GM12878 (cell line): ENCODE results near the gene UBE2O.

Source experiments
- CHD2 ChIP-seq: IDR thresholded peaks from 2 replicates; pipeline ENCODE4 v1.6.1; 2011; ENCODE audit warnings: low read depth, low read length, improper control_type of control experiment, borderline replicate concordance
- DPF2 ChIP-seq: fragments of 450-650 bp; IDR thresholded peaks from 2 replicates; pipeline ENCODE4 v1.6.1; 2017; ENCODE audit warnings: mild to moderate bottlenecking
- EED ChIP-seq: sonication (generic); IDR thresholded peaks from 2 replicates; pipeline ENCODE4 v1.6.1; 2016; ENCODE audit warnings: antibody characterized with exemption, low read depth
- EP300 ChIP-seq, 2 experiments: fragments of 150-350 bp in 1 of 2; IDR thresholded peaks; 2 replicates each; pipeline ENCODE4 v1.6.1; 2011 to 2012; ENCODE audit warnings: low read depth in 2 of 2, low read length in 2 of 2, borderline replicate concordance in 1 of 2, improper control_type of control experiment in 1 of 2, inconsistent platforms in 1 of 2; ENCODE audit not compliant: control insufficient read depth in 1 of 2
- EZH2 ChIP-seq: IDR thresholded peaks from 2 replicates; pipeline ENCODE4 v1.6.1; 2012; ENCODE audit warnings: low read depth, mild to moderate bottlenecking, control low read depth, inconsistent platforms, low read length, borderline replicate concordance; ENCODE audit not compliant: control insufficient read depth
- HDAC6 ChIP-seq: fragments of 200-600 bp; sonication (generic); IDR thresholded peaks from one replicate; pipeline ENCODE4 v1.8.0; 2017; ENCODE audit warnings: antibody characterized with exemption; ENCODE audit not compliant: unreplicated experiment
- TARDBP ChIP-seq: IDR thresholded peaks from 2 replicates; pipeline ENCODE4 v1.6.1; 2016; ENCODE audit warnings: borderline replicate concordance
- TF ChIP-seq, protein P1 (sequence below): fragments of 450-650 bp; IDR thresholded peaks from 2 replicates; pipeline ENCODE4 v1.6.1; 2017; ENCODE audit warnings: mild to moderate bottlenecking, moderate library complexity

DNA sequence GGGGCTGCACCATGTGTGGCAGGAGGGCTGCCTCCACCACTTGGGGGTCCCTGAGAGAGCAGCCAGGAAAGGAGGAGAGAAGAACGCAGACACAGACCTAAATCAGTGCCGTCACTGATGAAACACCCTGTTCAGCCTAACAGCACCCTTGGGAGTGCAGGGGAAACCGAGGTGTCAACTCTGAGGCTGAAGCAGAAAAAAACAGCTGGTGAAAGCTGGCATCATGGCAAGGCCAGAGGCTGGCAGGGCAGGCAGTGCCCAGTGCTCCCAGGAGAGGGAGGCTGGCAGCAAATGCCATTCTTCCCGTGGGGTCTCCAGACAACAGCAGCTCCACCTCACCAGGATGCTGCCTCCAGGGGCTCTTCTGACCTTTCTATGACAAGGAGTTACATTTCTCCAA is 45.4 kb downstream of the UBE2O start:
- no peak for TF ChIP-seq EP300 (IDR thresholded peaks at IDR 0.05; ENCODE audit: borderline replicate concordance in 1 of 2, control insufficient read depth in 1 of 2, low read depth in 2 of 2, low read length in 2 of 2)
- TF ChIP-seq EED, result no peak
- TF ChIP-seq, protein P1, sequence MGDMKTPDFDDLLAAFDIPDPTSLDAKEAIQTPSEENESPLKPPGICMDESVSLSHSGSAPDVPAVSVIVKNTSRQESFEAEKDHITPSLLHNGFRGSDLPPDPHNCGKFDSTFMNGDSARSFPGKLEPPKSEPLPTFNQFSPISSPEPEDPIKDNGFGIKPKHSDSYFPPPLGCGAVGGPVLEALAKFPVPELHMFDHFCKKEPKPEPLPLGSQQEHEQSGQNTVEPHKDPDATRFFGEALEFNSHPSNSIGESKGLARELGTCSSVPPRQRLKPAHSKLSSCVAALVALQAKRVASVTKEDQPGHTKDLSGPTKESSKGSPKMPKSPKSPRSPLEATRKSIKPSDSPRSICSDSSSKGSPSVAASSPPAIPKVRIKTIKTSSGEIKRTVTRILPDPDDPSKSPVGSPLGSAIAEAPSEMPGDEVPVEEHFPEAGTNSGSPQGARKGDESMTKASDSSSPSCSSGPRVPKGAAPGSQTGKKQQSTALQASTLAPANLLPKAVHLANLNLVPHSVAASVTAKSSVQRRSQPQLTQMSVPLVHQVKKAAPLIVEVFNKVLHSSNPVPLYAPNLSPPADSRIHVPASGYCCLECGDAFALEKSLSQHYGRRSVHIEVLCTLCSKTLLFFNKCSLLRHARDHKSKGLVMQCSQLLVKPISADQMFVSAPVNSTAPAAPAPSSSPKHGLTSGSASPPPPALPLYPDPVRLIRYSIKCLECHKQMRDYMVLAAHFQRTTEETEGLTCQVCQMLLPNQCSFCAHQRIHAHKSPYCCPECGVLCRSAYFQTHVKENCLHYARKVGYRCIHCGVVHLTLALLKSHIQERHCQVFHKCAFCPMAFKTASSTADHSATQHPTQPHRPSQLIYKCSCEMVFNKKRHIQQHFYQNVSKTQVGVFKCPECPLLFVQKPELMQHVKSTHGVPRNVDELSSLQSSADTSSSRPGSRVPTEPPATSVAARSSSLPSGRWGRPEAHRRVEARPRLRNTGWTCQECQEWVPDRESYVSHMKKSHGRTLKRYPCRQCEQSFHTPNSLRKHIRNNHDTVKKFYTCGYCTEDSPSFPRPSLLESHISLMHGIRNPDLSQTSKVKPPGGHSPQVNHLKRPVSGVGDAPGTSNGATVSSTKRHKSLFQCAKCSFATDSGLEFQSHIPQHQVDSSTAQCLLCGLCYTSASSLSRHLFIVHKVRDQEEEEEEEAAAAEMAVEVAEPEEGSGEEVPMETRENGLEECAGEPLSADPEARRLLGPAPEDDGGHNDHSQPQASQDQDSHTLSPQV, result no peak
- no peak for TF ChIP-seq EZH2
- TF ChIP-seq HDAC6, result no peak
- no peak for TF ChIP-seq DPF2
- no peak for TF ChIP-seq CHD2
- TF ChIP-seq TARDBP, result no peak
